ENCODE data around the gene ATP6V1C2. TPM values are rescaled to one million over a fixed set of nuclear protein-coding genes. Genes with fewer than 3 reads are reported as not detected.

ATP6V1C2 gene
- total and polyA plus RNA-seq, 4 donors, result 0.13 to 2.5 (median 1.1) TPM

- Histone ChIP-seq H3K4me3 (ENCODE audit: low read length in 2 of 2) (no peak overlapping the region), H3K27me3 (ENCODE audit: control insufficient read depth in 1 of 2, insufficient read depth in 2 of 2, low read length in 1 of 2) (no peaks in the 10 kb centered on the region), H3K4me1 (ENCODE audit: control insufficient read depth in 1 of 2, insufficient read depth in 2 of 2, low read length in 2 of 2) (no peaks in the 10 kb centered on the region), H3K27ac (ENCODE audit: low read depth in 1 of 2, low read length in 2 of 2) (no peak overlapping the region), H3K9me3 (ENCODE audit: control insufficient read depth, low read length) (no peaks in the 10 kb centered on the region), H3K36me3 (ENCODE audit: control insufficient read depth in 1 of 2, insufficient read depth in 2 of 2, low read length in 1 of 2) (no peaks in the 10 kb centered on the region)
- ATAC-seq (ENCODE audit: low FRiP score) (no peak), DNase-seq (peak in 1 of 2 donors; percentile 67)
- intact Hi-C loops (cut with DNase I), result no loop called here
- 77 to 82% methylated on average over 22 of the region's 22 CpGs for WGBS, 2 donors
Measured at GRCh38 chr2:10770956-10771750, 49.7 kb downstream of the ATP6V1C2 start.

GRCh38 chr2:10771786-10772185 is 50.4 kb downstream of the ATP6V1C2 start:
- H3K27ac ChIP-seq (ENCODE audit: low read depth in 1 of 2, low read length in 2 of 2), result no peak overlapping the region
- no peak for ATAC-seq (ENCODE audit: low FRiP score)
- intact Hi-C loops (cut with DNase I), result no loop called here
- no peaks in the 10 kb centered on the region for H3K9me3 ChIP-seq (ENCODE audit: control insufficient read depth, low read length)
- H3K4me1 ChIP-seq (ENCODE audit: control insufficient read depth in 1 of 2, insufficient read depth in 2 of 2, low read length in 2 of 2), result no peaks in the 10 kb centered on the region
- H3K4me3 ChIP-seq (ENCODE audit: low read length in 2 of 2), result no peak overlapping the region
- H3K27me3 ChIP-seq (ENCODE audit: control insufficient read depth in 1 of 2, insufficient read depth in 2 of 2, low read length in 1 of 2), result no peaks in the 10 kb centered on the region
- 87 to 89% methylated on average over 13 of the region's 13 CpGs for WGBS, 2 donors
- H3K36me3 ChIP-seq (ENCODE audit: control insufficient read depth in 1 of 2, insufficient read depth in 2 of 2, low read length in 1 of 2), result no peaks in the 10 kb centered on the region
- peak in 1 of 2 donors; percentile 62 for DNase-seq

- ATAC-seq (ENCODE audit: low FRiP score) (no peak), DNase-seq (peak in 1 of 2 donors; percentile 63)
- Histone ChIP-seq H3K9me3 (ENCODE audit: control insufficient read depth, low read length) (no peaks in the 10 kb centered on the region), H3K27ac (ENCODE audit: low read depth in 1 of 2, low read length in 2 of 2) (no peak overlapping the region), H3K4me1 (ENCODE audit: control insufficient read depth in 1 of 2, insufficient read depth in 2 of 2, low read length in 2 of 2) (no peaks in the 10 kb centered on the region), H3K27me3 (ENCODE audit: control insufficient read depth in 1 of 2, insufficient read depth in 2 of 2, low read length in 1 of 2) (no peaks in the 10 kb centered on the region), H3K36me3 (ENCODE audit: control insufficient read depth in 1 of 2, insufficient read depth in 2 of 2, low read length in 1 of 2) (no peaks in the 10 kb centered on the region), H3K4me3 (ENCODE audit: low read length in 2 of 2) (no peak overlapping the region)
- intact Hi-C loops (cut with DNase I), result no loop called here
- 92 to 93% methylated on average over 12 of the region's 12 CpGs for WGBS, 2 donors
Measured at GRCh38 chr2:10772201-10772867, 50.9 kb downstream of the ATP6V1C2 start.

- Histone ChIP-seq H3K4me3 (ENCODE audit: low read length in 2 of 2) (no peak overlapping the region), H3K27me3 (ENCODE audit: control insufficient read depth in 1 of 2, insufficient read depth in 2 of 2, low read length in 1 of 2) (no peaks in the 10 kb centered on the region), H3K36me3 (ENCODE audit: control insufficient read depth in 1 of 2, insufficient read depth in 2 of 2, low read length in 1 of 2) (no peaks in the 10 kb centered on the region), H3K4me1 (ENCODE audit: control insufficient read depth in 1 of 2, insufficient read depth in 2 of 2, low read length in 2 of 2) (no peaks in the 10 kb centered on the region), H3K27ac (ENCODE audit: low read depth in 1 of 2, low read length in 2 of 2) (no peak overlapping the region), H3K9me3 (ENCODE audit: control insufficient read depth, low read length) (no peaks in the 10 kb centered on the region)
- WGBS, 2 donors, result 83 to 86% methylated on average over 12 to 13 of the region's 13 CpGs
- no peak for ATAC-seq (ENCODE audit: low FRiP score)
- peak in 1 of 2 donors; percentile 53 for DNase-seq
- intact Hi-C loops (cut with DNase I), result no loop called here
Measured at GRCh38 chr2:10772868-10773215, 51.4 kb downstream of the ATP6V1C2 start.

GRCh38 chr2:10773821-10774341 is 52.5 kb downstream of the ATP6V1C2 start:
- Histone ChIP-seq H3K9me3 (ENCODE audit: control insufficient read depth, low read length) (no peaks in the 10 kb centered on the region), H3K4me3 (ENCODE audit: low read length in 2 of 2) (no peak overlapping the region), H3K27me3 (ENCODE audit: control insufficient read depth in 1 of 2, insufficient read depth in 2 of 2, low read length in 1 of 2) (no peaks in the 10 kb centered on the region), H3K4me1 (ENCODE audit: control insufficient read depth in 1 of 2, insufficient read depth in 2 of 2, low read length in 2 of 2) (no peaks in the 10 kb centered on the region), H3K36me3 (ENCODE audit: control insufficient read depth in 1 of 2, insufficient read depth in 2 of 2, low read length in 1 of 2) (peaks cover 0 to 2% of the 10 kb centered on the region in 2 donors), H3K27ac (ENCODE audit: low read depth in 1 of 2, low read length in 2 of 2) (no peak overlapping the region)
- DNase-seq, result peak in 1 of 2 donors; percentile 47
- ATAC-seq (ENCODE audit: low FRiP score), result no peak
- 60 to 67% methylated on average over 8 of the region's 8 CpGs for WGBS, 2 donors
- intact Hi-C loops (cut with DNase I), result no loop called here

- DNase-seq (peak in 1 of 2 donors; percentile 57), ATAC-seq (ENCODE audit: low FRiP score) (peak; percentile 2)
- no peak overlapping the region for H3K27ac ChIP-seq (ENCODE audit: low read depth in 1 of 2, low read length in 2 of 2)
- H3K4me3 ChIP-seq (ENCODE audit: low read length in 2 of 2), result no peak overlapping the region
- H3K4me1 ChIP-seq (ENCODE audit: control insufficient read depth in 1 of 2, insufficient read depth in 2 of 2, low read length in 2 of 2), result no peaks in the 10 kb centered on the region
- intact Hi-C loops (cut with DNase I), result no loop called here
- peaks cover 0 to 2% of the 10 kb centered on the region in 2 donors for H3K36me3 ChIP-seq (ENCODE audit: control insufficient read depth in 1 of 2, insufficient read depth in 2 of 2, low read length in 1 of 2)
- no peaks in the 10 kb centered on the region for H3K27me3 ChIP-seq (ENCODE audit: control insufficient read depth in 1 of 2, insufficient read depth in 2 of 2, low read length in 1 of 2)
- 40 to 48% methylated on average over 6 of the region's 6 CpGs for WGBS, 2 donors
- no peaks in the 10 kb centered on the region for H3K9me3 ChIP-seq (ENCODE audit: control insufficient read depth, low read length)
Measured at GRCh38 chr2:10774394-10774793, 53.0 kb downstream of the ATP6V1C2 start.

- no peaks in the 10 kb centered on the region for H3K27me3 ChIP-seq (ENCODE audit: control insufficient read depth in 1 of 2, insufficient read depth in 2 of 2, low read length in 1 of 2)
- 74% methylated on average over 22 to 23 of the region's 23 CpGs for WGBS, 2 donors
- H3K4me3 ChIP-seq (ENCODE audit: low read length in 2 of 2), result no peak overlapping the region
- H3K36me3 ChIP-seq (ENCODE audit: control insufficient read depth in 1 of 2, insufficient read depth in 2 of 2, low read length in 1 of 2), result peaks cover 0 to 2% of the 10 kb centered on the region in 2 donors
- ATAC-seq (ENCODE audit: low FRiP score), result no peak
- no peaks in the 10 kb centered on the region for H3K4me1 ChIP-seq (ENCODE audit: control insufficient read depth in 1 of 2, insufficient read depth in 2 of 2, low read length in 2 of 2)
- intact Hi-C loops (cut with DNase I), result no loop called here
- H3K9me3 ChIP-seq (ENCODE audit: control insufficient read depth, low read length), result no peaks in the 10 kb centered on the region
- H3K27ac ChIP-seq (ENCODE audit: low read depth in 1 of 2, low read length in 2 of 2), result no peak overlapping the region
- DNase-seq, result peak in 1 of 2 donors; percentile 57
Measured at GRCh38 chr2:10775021-10775780, 53.8 kb downstream of the ATP6V1C2 start.

- no peak overlapping the region for H3K27ac ChIP-seq (ENCODE audit: low read depth in 1 of 2, low read length in 2 of 2)
- H3K4me3 ChIP-seq (ENCODE audit: low read length in 2 of 2), result no peak overlapping the region
- H3K4me1 ChIP-seq (ENCODE audit: control insufficient read depth in 1 of 2, insufficient read depth in 2 of 2, low read length in 2 of 2), result no peaks in the 10 kb centered on the region
- peak in 1 of 2 donors; percentile 60 for DNase-seq
- intact Hi-C loops (cut with DNase I), result no loop called here
- H3K36me3 ChIP-seq (ENCODE audit: control insufficient read depth in 1 of 2, insufficient read depth in 2 of 2, low read length in 1 of 2), result peaks cover 0 to 2% of the 10 kb centered on the region in 2 donors
- H3K27me3 ChIP-seq (ENCODE audit: control insufficient read depth in 1 of 2, insufficient read depth in 2 of 2, low read length in 1 of 2), result no peaks in the 10 kb centered on the region
- ATAC-seq (ENCODE audit: low FRiP score), result no peak
- 77 to 83% methylated on average over 13 of the region's 13 CpGs for WGBS, 2 donors
- no peaks in the 10 kb centered on the region for H3K9me3 ChIP-seq (ENCODE audit: control insufficient read depth, low read length)
Measured at GRCh38 chr2:10775831-10776230, 54.4 kb downstream of the ATP6V1C2 start.

Data from aorta (tissue), 5 donors.